ENCODE data around the gene FGF8.

Gene FGF8

DNA sequence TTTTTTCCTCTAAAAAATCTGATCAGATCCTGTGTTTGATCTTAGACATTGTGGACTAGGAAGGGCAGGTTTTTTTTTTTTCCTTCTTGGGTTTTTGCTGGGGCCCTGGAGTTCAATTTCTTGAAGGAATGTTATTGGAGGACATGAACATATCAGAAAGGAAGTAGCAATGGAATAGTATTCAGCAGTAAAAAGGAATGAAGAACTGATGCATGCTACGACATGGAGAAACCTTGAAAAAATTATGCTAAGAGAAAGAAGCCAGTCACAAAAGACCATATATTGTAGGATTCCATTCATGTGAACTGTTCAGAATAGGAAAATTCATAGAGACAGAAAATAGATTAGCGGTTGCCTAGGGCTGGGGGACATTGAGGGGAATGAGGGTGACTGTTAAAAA lies 34.0 kb downstream of the FGF8 start:
- DNase-seq (ENCODE audit: low read depth in 2 of 3, low spot score in 2 of 3) = no peak

DNA sequence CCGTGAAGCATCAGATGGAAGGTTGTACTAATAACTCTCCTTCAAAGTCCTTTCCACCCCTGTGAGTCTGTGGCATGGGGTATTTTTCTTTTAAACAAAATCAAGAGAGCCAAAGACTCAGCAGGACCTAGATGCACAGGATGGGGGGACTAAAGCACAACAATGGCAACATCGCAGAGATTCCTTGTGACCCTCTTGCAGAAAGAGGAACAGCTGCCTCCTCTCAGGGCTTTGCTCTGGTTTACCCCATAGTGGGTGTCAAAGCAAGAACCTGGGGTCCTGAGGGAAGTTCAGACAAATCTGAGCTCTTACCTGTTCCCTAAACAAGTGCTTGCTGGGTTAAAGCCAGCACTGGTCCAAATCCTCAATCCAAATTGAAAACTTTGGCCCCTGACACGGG lies 39.2 kb downstream of the FGF8 start:
- no peak for DNase-seq (ENCODE audit: low read depth in 2 of 3, low spot score in 2 of 3)

- no peak for DNase-seq (ENCODE audit: low read depth in 2 of 3, low spot score in 2 of 3)
Measured at GRCh38 chr10:101732096-101732495, 43.8 kb downstream of the FGF8 start.

DNA sequence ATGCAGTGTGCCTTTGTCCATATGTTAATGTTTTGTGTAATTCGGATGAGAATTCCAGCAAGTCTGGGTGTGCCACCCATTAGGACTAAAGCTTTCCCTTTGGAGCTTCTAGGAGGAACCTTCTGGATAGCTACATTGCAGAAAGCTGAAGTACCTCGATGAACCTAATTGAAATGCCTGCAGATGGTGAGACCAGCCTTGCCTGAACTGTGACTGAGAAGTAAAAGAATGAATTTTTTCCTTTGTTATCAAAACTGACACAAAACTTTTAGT lies 49.9 kb downstream of the FGF8 start:
- DNase-seq (ENCODE audit: low read depth in 2 of 3, low spot score in 2 of 3) = no peak

DNA sequence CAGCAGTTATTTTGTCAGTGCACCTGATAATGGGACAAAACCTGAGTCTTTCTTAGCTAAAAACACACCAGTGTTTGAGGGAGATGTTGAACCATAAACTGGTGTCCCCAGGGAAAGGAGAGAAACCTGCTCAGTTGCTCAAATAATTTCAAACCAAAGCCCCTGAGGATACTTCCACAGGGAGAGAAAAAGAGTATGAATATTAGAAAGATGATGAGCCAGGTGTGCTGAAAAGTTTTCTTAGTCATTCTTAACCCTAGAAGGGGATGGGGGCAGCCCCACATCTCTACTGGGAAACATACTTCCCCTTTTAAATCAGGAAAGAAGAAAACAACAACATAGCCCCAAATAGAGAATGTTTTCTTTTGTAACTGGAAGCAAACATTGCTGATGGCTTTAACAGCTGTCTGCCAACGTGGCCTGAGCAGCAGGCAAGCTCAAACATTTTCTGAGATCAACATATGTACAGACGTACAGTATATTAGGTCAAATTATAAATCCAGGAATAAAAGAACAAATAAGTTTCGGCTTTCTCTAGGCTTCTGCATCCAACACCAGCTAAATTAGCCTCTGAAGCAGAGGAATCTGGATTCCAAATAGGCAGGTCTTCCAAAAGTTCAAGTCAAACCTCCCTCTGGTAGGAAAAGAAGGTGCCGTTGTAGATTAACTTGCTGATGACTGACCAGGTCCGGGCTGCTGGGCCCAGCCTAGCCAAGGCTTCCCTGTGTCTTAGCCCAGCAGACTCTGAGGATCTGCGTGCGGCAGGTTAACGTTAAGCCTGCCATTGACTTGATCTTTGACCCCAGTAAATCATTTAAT lies 50.4 kb downstream of the FGF8 start:
- no peak for DNase-seq (ENCODE audit: low read depth in 2 of 3, low spot score in 2 of 3)

- no peak for DNase-seq (ENCODE audit: low read depth in 2 of 3, low spot score in 2 of 3)
Measured at GRCh38 chr10:101724446-101724845, 51.5 kb downstream of the FGF8 start.

DNA sequence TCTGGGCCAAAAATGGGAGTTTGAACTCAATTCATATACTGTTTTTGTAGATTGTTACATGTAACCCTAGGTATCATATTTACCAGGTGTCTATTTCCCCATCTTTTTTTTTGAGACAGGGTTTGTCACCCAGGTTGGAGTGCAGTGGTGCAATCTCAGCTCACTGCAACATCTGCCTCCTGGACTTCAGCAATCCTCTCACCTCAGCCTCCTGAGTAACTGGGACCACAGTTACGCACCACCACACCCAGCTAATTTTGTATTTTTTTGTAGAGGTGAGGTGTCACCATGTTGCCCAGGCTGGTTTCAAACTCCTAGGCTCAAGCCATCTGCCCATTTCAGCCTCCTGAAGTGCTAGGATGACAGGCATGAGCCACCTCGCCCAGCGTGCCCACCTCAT lies 52.7 kb downstream of the FGF8 start:
- no peak for DNase-seq (ENCODE audit: low read depth in 2 of 3, low spot score in 2 of 3)

GRCh38 chr10:101721806-101722205 lies 54.1 kb downstream of the FGF8 start:
- DNase-seq (ENCODE audit: low read depth in 2 of 3, low spot score in 2 of 3) = no peak

GRCh38 chr10:101720606-101721230 lies 55.2 kb downstream of the FGF8 start:
- no peak for DNase-seq (ENCODE audit: low read depth in 2 of 3, low spot score in 2 of 3)

Data from activated CD8-positive, alpha-beta memory T cell treated with anti-CD3 and anti-CD28 coated beads for 48 hours (primary cell).